ENCODE measurements around the gene HYAL3. TPM values are rescaled to one million over a fixed set of nuclear protein-coding genes. Genes with fewer than 3 reads are reported as not detected.

Gene HYAL3
- total and polyA plus RNA-seq, 2 donors from 2014 or later = 2.0 to 3.2 TPM

DNA sequence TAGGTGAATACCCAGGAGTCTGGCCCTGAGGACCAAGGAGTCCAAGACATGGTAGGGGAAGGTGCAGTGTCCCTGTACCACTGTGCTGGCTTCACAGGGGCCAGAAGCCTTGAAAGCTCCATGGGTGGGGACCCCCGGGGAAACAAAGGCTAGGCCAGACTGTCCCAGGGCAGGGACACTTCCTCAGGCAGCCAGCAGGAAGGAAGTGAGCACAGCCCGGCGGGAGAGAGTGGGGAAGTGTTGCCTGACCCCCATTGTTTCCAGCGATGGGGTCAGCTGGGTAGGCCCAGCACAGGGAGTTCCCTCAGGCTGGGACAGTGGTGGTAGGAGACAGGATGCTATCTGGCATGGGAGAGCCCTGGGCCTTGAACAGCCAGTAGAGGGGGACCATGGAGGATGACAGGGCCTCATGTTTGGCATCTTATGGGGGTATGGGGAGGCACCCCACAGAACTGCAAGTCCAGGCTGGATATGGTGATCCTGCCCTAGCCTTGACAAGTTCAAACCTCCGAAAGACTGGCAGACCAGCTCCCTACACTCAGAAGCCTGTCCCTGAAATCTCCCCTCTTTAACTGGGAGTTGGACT lies 24.5 kb upstream of the HYAL3 start:
- Histone ChIP-seq H3K9ac (ENCODE audit: low read length in 3 of 3) (peak overlapping the region in 1 of 3 donors; percentile 38), H3K4me3 (ENCODE audit: low read length in 3 of 3) (peak overlapping the region in 1 of 3 donors; percentile 25), H3K4me1 (ENCODE audit: control insufficient read depth in 2 of 3, insufficient read depth in 2 of 3, low read depth in 1 of 3, low read length in 3 of 3) (peaks cover 3 to 46% (median 31%) of the 10 kb centered on the region in 3 donors), H3K9me3 (ENCODE audit: control insufficient read depth in 2 of 3, insufficient read depth in 1 of 3, low read length in 3 of 3) (no peaks in the 10 kb centered on the region), H3K27ac (ENCODE audit: low read depth in 2 of 2, low read length in 2 of 2) (peak overlapping the region; percentile 86 to 87), H3K27me3 (ENCODE audit: control insufficient read depth, insufficient read depth, low read length) (no peaks in the 10 kb centered on the region), H3K36me3 (ENCODE audit: control insufficient read depth in 2 of 3, insufficient read depth in 3 of 3, low read length in 3 of 3) (peaks cover 3 to 15% (median 12%) of the 10 kb centered on the region in 3 donors)
- peak in 1 of 5 donors; percentile 63 for DNase-seq
- TF ChIP-seq CTCF (IDR thresholded peaks at IDR 0.05; ENCODE audit: borderline replicate concordance, extremely low read depth, insufficient read depth) = no peak
- intact Hi-C loops (cut with DNase I) = no loop called here
- FAIRE-seq = no peak

DNA sequence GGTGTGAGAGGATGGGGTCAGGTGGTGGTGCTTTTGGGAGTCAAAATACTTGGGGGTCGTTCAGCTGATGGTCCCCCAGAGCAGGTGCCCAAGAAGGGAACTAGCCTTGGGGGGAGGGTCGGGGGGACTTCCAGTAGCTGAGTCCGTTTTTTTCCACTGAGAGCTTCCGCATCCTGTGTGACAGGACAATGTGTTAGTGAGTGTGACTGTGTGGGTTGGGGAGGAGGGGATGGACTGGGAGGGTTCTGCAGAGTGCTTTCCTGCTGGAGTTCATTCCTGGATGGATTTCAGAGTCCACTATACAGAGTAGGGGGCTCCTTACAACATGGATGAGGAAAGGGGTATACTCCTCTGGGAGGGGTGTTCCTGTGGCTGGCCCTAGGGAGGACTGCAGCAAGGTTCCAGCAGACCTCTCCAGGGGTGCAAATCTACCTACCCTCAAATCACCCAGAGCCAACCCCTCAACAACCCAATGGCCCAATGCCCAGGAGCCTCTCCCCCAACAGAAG lies 23.9 kb upstream of the HYAL3 start:
- Histone ChIP-seq H3K4me1 (ENCODE audit: control insufficient read depth in 2 of 3, insufficient read depth in 2 of 3, low read depth in 1 of 3, low read length in 3 of 3) (peaks cover 3 to 52% (median 30%) of the 10 kb centered on the region in 3 donors), H3K27ac (ENCODE audit: low read depth in 2 of 2, low read length in 2 of 2) (peak overlapping the region; percentile 86 to 87), H3K4me3 (ENCODE audit: low read length in 3 of 3) (peak overlapping the region in 1 of 3 donors; percentile 98), H3K36me3 (ENCODE audit: control insufficient read depth in 2 of 3, insufficient read depth in 3 of 3, low read length in 3 of 3) (peaks cover 3 to 21% (median 12%) of the 10 kb centered on the region in 3 donors), H3K9me3 (ENCODE audit: control insufficient read depth in 2 of 3, insufficient read depth in 1 of 3, low read length in 3 of 3) (no peaks in the 10 kb centered on the region), H3K9ac (ENCODE audit: low read length in 3 of 3) (peak overlapping the region in 1 of 3 donors; percentile 81), H3K27me3 (ENCODE audit: control insufficient read depth, insufficient read depth, low read length) (no peaks in the 10 kb centered on the region)
- intact Hi-C loops (cut with DNase I) = no loop called here
- peak in 2 of 5 donors; percentile 19 to 71 for DNase-seq
- no peak for TF ChIP-seq CTCF (IDR thresholded peaks at IDR 0.05; ENCODE audit: borderline replicate concordance, extremely low read depth, insufficient read depth)
- no peak for FAIRE-seq

DNA sequence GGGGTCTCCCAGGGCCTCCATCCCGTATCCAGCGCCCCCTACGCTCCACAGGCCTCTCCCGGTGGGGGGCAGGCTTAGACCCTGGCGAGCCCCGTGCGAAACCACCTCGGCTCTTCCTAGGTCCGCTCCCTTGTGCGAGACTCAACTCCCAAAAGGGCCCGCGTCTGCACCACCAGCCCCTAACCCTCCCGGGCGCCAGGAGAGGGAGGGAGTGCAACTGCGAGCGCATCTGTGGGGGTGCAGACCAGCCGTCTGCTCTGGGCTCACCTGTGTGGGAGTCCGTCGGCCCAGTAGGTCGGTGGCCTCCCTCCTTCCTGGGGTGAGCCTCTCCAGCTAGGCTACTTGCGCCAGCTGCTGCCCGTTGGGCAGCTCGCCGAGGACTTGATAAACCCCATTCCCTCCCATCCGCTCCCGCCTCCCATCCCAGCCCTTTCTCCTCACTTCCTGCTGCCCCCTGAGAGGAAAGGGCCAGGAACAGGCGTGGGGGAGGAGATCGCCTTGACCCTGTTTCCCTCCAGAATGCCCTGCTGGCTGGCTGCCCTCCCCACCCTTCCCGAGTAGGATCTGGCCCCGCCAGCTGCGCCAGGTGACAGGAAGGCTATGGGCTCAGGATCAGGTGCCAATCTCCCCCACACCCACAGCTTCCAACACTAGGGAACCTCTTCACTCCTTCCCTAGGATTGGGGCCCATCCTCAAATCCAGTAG lies 23.3 kb upstream of the HYAL3 start, which contains the start of gene HYAL2:
HYAL2 (minus strand) TSS at position 360 of the 706 bp plus-strand sequence. CDS start 2,256 bp downstream, outside the sequence.
- peaks cover 3 to 54% (median 30%) of the 10 kb centered on the region in 3 donors for H3K4me1 ChIP-seq (ENCODE audit: control insufficient read depth in 2 of 3, insufficient read depth in 2 of 3, low read depth in 1 of 3, low read length in 3 of 3)
- intact Hi-C loops (cut with DNase I) = no loop called here

More for the DNA sequence above, 23.3 kb upstream of the HYAL3 start, which contains the start of gene HYAL2:
- Histone ChIP-seq H3K9ac (ENCODE audit: low read length in 3 of 3) (peak within 1 kb of the TSS; percentile 44 to 85 (median 51)), H3K27me3 (ENCODE audit: control insufficient read depth, insufficient read depth, low read length) (no peaks in the 10 kb centered on the region), H3K4me3 (ENCODE audit: low read length in 3 of 3) (peak within 1 kb of the TSS; percentile 71 to 98 (median 78)), H3K9me3 (ENCODE audit: control insufficient read depth in 2 of 3, insufficient read depth in 1 of 3, low read length in 3 of 3) (no peaks in the 10 kb centered on the region), H3K27ac (ENCODE audit: low read depth in 2 of 2, low read length in 2 of 2) (peak within 1 kb of the TSS; percentile 97 to 99), H3K36me3 (ENCODE audit: control insufficient read depth in 2 of 3, insufficient read depth in 3 of 3, low read length in 3 of 3) (peaks cover 3 to 24% (median 12%) of the 10 kb centered on the region in 3 donors)
- DNase-seq (peak; percentile 43 to 91 (median 69)), FAIRE-seq (no peak)
- TF ChIP-seq CTCF (IDR thresholded peaks at IDR 0.05; ENCODE audit: borderline replicate concordance, extremely low read depth, insufficient read depth) = no peak
